Activated CD8-positive, alpha-beta memory T cell treated with anti-CD3 and anti-CD28 coated beads for 1 hour (primary cell): ENCODE measurements around the gene ZNRF1.
"Not testable (repeated sequence)": the region's sequence is repeated elsewhere in the genome, so short reads cannot be mapped to it uniquely, and the experiment has no call there.

Experiments
- DNase-seq, 2 donors: peaks; one replicate each; pipeline ENCODE4 v3.0.0-alpha.2; 2020; ENCODE audit warnings: low read depth in 1 of 2; ENCODE audit errors: extremely low read depth in 1 of 2

The ZNRF1 gene

DNA sequence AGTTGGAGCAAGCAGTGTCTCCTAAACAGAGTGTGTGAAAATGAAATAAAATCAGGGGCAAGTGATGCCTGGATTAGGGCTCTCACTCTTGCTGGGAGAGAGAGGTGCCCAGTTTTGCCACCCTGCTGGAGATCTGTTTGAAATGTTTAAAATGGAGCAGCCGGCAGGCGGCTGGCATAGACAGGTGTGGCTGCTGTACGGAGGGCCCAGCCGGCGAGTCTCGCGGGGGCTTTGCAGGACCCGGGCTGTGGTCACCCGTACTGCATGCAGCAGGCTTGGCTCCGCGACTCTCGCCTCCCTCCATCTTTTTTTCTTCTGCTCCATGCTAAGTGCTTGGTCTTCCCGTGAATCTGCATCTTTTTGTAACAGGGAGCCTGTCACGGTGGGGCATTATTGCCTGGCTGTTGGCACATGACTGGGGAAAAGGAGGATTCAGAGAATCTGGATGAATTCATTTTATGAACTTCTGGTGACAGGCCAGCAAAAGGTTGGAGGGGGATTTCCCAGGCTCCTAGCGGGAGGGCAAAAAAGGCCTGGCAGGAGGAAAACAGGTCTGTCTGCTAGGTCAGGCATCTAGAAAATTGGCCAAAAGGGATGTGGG lies 1.8 kb downstream of the ZNRF1 start:
- no peak for DNase-seq

DNA sequence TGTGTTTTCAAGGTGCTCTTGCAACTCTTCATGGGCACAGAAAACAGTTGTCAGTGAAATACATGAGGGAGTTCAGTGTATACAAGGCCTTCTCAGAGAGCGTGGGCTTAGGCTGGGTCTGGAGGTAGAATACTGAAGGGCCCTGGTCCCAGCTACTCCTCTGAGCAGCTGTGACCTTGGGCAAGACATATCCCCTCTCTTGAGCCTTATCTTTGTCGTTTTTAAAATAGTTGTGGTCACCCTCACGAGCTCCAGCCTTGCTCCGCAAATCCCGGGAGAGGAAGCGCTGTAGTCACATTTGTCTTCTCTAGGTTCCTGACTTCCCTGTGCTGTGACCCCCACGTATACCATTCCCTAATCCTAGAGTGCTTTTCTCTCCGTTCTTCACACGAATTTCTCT lies 3.6 kb downstream of the ZNRF1 start:
- no peak for DNase-seq

DNA sequence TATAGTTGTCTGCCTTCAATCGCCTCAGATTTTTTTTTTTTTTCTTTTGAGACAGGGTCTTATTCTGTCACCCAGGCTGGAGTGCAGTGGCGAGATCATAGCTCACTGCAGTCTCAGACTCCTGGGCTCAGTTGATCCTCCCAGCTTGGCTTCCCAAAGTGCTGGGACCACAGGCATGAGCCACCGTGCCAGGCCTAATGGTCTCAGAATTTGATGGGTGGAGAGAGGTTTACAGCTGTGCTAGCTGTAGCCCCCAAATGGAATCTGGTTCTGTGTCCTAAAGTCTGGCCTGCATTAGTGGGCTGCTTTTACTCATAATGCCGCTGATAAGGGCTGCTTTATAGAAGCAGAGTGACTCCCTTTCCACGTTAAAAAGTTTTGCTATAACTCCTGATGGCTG lies 5.1 kb downstream of the ZNRF1 start:
- no peak for DNase-seq

DNA sequence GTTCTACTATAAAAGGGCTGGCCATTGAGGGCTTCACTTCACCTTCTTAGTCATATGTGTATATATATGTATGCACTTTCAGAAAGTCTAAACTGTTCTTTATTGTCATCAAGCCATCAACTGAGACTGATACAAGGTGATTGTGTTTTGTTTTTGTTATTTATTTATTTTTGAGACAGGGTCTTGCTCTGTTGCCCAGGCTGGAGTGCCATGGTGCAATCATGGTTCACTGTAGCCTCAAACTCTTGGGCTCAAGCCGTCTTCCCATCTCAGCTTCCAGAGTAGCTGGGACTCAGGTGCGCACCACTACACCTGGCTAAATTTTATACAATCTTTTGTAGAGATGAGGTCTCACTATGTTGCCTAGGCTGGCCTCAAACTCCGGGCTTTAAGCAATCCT lies 5.6 kb downstream of the ZNRF1 start:
- DNase-seq = no peak

DNA sequence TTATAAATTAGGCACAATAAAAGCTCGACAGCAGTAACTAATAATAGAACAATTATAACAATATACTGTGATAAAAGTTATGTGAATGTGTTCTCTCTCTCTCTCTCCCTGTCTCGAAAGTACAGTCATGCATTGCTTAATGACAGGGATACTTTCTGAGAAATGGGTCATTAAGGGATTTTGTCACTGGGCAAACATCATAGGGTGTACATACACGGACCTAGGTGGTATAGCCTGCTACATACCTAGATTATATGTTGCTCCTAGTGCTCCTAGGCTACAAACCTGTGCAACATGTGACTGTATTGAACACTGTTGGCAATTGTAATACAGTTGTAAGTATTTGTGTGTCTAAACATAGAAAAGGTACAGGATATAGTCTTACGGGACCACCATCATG lies 6.9 kb downstream of the ZNRF1 start:
- DNase-seq = no peak

DNA sequence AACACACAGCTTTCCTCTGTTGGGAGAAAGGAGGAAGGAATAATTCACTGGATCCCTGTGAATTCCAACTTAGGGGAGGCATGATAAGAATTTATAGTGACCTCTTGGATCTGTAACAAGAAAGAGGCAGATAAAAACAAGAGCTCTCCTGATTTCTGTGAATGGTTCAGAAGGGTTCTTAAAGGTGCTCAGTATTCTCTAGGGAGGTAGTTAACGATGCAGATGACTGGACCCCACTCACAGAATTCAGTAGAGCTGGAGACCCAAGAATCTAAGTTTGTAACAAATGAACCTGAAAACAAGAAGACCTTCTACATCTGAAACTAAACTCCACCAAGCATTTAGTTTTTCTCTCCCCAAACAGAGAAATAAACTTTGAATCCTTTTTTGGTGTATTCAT lies 8.6 kb downstream of the ZNRF1 start:
- no peak for DNase-seq

DNA sequence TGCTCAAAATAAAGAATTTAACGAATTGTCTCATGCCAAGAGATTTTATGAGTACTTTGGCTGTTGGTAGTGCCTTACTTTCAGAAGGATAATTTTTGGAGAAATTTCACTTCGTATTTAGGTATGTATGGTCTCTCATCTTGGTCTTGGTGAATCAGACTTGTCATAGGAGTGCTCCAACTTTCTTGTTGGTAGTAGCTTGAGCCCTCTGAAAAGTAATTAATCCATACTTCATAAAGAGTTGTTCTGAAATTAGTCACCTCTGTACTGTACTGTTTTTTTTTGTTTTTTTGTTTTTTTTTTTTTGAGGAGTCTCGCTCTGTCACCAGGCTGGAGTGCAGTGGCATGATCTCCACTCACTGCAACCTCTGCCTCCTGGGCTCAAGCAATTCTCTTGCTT lies 11.6 kb downstream of the ZNRF1 start:
- no peak for DNase-seq

DNA sequence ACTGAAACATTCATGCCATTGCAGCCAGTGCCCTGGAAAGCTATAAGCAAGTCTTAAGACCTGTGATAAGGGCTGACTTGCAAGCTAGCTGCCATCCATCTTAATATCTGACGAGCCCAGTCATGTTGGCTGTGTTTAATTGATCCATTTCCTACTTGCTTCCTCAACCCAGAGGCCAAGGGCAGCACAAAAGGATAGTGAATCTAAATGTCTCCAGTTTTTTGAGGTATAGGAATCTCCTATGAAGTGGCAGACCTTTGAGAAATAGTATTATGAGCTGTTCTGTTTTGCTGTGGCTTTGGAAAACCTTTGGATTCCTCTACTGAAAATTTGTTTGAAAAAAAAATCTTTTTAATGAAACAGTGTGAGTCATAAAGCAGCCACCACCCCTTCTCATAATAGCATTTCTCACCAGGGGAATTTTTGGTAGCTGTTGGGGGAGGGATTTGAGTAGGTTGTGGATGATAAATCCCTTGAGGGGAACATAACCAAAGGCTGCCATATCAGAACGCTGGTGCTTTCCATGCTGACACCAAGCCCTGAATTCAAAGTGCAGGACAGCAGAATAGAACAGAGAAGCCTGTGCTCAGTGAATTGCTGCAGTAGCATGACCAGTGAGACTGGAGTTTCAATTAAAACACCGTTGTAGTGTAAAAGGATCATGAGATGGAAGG lies 12.9 kb downstream of the ZNRF1 start:
- no peak for DNase-seq

DNA sequence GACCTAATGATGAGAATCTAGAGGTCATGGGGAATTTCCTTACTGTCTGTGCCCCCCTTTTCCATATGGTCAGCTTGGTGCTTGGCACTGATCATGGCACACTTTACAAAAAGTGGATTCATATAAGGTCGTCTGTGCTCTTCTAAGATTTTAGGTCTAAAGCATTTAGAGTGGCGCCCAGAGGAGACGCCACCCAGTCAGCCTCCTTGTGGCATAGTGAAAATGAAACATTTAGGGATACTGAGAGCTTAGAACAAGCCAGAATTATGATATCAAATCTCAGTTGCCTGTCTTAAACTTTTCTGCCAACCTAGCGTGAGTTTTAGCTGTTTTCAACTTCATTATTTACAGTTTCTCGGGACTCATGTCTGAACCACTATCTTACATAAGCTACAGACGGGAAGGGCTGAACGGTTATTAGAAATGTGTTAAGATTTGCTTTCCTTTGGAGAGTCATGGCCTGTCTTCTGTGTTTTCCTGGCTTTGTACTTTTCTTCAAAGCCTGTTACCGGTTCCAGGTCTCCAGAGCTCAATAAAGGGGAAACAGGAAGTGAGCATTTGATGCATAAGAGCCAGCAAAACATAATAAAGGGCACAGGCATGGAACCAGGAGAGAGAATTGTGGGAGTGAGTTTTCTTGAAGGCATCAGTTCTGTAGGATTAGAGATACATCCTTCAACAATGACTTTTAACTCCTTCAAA lies 13.7 kb downstream of the ZNRF1 start:
- no peak for DNase-seq

DNA sequence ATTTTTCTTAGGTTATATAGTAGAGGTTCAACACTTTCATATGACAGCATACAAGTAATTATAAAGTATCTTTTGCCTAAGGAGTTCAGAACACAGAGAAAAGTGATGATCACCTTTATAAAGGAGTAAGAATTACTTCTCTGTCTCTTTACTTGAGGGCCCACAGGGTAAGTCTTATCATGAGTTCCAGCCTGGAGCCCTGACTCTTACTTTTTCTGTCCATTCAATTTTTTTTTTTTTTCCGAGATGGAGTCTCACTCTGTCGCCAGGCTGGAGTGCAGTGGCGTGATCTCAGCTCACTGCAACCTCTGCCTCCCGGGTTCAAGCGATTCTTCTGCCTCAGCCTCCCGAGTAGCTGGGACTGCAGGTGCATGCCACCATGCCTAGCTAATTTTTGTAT lies 14.3 kb downstream of the ZNRF1 start:
- not testable (repeated sequence) for DNase-seq

DNA sequence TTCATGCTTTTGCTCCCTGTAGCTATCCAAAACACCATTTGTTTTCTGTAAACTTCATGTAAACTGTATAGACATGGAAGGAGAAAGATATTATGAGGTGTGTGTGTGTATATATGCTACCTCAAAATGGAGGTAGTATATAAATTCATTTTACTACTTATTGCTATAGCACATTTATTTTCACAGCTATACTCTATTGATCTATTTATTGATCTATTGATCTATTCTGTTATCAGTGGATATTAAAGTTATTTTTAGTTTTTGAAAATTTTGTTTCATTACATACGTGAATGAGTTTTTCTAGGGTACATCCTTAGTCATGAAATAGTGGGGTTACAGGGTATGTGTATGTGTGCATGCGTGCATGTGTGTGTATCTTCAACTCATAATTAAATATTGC lies 15.5 kb downstream of the ZNRF1 start:
- no peak for DNase-seq

DNA sequence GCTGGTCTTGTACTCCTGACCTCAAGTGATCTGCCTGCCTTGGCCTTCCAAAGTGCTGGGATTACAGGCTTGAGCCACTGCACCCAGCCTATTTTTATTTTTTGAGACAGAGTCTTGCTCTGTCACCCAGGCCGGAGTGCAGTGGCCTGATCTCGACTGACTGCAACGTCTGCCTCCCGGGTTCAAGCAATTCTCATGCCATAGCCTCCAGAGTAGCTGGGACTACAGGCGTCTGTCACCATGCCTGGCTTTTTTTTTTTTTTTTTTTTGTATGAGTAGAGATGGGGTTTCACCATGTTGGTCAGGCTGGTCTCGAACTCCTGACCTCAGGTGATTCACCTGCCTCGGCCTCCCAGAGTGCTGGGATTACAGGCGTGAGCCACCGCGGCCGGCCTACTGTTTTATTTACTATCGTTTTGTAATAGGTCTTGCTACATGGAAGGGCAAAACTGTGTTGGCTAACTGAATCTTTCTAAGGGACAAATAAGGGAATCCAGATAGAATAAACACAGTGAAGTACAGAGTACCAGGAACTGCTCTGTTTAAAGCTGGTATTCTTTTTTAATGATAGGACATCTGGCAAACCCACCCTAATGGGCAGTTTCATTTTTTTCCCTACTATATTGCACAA lies 17.7 kb downstream of the ZNRF1 start:
- DNase-seq = not testable (repeated sequence)

DNA sequence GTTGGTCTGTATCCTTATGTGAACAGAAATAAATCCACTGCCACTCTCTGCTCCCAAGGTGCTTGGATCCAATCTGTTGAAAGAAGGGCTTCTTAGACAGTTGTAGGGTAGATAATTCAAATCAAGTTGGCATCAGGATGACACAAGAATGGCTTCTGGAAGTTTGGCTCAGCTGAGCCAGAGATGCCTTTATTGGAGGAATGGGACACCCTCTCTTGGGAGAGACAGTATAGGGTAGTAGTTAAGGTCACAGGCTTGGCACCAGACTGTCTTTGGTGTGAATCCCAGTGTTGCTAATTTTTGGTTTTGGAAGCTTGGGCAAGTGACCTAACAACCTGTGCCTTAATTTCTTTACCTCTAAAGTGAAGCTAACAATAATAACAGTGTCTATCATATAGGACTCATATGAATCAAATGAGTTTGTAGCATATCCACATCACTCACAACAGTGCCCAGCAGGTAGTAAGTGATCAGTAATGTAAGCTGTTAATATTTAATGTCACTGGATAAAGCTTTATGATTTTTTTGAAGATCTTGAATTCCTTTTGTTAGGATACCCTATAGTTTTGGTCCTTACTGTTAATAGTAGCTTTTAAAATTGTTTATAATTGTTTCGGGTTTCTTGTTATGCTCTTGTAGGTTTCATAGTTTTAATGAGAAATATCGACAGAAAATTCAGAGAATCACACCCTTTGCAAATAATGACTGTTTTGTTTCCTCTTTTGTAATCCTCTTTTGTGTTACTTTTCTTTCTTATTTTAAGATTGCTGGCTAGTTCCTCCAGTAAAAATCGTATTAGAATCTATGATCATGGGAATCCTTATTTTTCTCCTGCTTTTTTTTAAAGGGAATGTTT lies 19.1 kb downstream of the ZNRF1 start:
- DNase-seq = no peak

DNA sequence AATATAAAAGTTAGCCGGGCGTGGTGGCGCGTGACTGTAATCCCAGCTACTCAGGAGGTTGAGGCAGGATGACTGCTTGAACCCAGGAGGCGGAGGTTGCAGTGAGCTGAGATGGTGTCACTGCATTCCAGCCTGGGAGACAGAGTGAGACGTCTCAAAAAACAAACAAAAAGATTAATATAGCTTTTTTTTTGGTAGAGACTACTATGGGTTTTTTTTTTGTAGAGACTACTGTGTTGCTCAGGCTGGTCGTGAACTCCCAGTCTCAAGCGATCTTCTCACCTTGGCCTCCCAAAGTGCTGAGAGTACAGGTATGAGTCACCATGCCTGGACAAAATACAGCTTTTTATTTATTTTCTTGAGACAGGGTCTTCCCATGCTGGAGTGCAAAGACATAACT lies 20.2 kb downstream of the ZNRF1 start:
- DNase-seq = no peak

DNA sequence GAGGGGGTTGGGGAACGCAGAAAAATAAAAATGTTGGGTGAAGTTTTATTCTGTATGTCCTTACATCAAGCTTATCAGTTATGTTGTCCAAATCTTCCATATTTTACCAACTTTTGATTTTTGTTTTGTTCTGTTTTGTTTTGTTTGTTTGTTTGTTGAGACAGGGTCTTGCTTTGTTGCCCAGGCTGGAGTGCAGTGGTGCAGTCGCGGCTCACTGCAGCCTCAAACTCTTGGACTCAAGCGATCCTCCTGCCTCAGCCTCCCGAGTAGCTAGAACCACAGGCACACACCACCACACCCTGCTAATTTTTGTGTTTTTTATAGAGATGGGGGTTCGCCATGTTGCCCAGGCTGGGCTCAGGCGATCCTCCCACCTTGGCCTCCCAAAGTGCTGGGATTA lies 20.8 kb downstream of the ZNRF1 start:
- no peak for DNase-seq

DNA sequence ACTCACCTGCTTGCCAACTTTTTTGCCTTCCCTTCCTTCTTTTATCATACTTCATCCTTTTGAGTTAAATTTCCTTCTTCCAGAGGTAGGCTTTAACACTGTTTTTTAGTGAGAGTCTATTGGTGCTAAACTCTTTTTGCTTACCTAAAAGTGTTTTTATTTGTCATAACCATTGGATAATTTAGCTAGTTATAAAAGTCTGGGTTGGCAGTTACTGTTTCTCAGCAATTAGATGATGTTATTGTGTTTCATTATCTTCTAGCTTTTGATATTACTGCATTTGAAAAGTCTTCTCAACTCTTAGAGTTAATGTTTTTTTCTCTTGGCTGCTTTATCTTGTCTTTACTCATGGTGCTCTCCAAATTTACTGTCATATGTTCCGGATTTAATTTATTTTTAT lies 22.6 kb downstream of the ZNRF1 start:
- DNase-seq = no peak

DNA sequence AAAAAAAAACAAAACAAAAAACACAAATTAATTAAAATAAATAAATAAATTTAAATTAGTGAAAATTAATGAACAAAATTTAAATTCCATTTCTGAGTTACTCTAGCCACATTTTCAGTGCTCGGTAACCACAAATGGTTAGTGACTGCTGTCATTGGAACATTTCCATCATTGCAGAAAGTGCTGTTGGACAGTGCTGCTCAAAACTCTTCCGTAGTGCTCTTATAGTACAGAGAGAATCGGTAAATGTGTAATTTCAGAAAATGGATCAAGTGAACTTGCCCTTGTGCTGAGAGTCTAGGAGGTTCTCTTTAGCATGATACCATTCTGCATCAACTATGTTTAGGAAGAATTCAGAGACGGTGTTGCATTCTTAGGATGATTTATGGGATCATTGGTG lies 23.7 kb downstream of the ZNRF1 start:
- DNase-seq = no peak

DNA sequence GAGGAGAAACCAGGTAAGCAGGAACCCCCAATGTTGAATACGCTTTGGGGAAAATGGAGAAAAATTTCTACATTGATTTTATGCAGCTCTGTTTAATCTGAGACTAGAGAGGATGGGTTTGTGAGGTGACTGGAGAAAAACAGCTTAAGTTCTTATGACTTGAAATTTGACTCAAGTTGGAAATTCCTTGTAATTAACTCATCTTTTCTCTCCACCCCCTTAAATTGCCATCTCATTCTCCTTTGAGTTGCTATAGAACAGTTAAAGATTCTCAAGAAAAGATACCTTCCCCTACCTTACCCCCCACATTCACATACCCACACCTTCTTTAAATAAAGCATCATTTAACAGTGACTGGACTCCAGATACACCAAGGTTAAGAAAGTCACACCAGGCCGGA lies 24.2 kb downstream of the ZNRF1 start:
- no peak for DNase-seq

DNA sequence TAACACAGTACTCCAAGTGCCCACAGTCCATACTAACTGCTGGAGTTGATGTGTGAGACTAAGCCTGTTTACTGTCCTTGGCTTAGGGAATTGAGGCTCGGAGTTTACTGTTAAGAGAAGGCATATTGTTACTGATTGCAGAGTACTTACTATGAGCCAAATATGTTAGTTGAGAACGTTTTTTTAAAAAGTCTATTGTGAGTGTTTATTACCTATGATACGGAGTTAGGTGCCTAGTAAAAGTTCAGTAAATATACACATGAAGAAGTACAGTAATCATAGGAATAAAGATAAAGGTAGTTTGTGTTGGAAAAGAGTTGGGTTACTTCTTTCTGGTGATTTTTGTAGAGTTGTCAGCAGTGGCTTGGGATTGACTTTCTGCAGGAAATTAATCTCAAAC lies 25.4 kb downstream of the ZNRF1 start:
- no peak for DNase-seq

DNA sequence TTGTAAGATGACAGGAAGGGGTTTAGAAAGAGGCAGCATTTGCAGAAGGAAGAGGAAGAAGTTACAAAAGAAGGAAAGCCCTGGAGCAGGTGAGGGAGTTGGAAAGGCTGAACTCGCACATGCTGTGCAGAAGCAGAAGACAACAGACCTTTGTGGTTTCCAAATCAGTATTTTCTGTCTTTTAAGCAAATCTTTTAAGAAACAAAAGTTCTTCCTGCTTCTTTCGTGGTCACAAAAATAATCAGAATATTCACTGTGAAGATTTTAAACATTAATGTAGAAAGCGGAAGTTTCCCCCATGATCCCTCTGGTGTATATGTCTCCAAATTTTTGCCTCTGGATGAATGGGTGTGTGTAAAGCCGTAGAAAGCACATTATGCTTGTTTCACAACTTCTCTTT lies 25.8 kb downstream of the ZNRF1 start:
- DNase-seq = no peak

DNA sequence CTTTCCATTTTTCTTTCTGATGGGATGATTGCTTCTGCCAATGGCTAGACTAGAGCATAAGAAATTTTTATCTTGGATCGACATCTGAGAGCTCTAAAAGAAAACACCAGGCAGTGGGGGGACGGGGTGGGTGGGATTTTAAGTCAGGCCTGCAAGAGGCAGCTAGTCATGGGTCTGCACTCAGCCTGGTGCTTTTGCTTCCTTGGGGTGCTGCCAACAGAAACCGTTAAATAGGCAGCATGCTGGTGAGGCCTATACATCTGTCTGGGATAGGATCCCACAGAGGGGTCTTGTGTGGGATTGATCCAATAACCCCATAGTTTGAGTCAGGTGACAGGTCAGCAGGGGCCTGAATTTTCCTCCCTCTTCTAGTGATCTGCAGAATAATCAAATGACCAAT lies 26.9 kb downstream of the ZNRF1 start:
- no peak for DNase-seq
